Measurements from ENCODE around the gene FREM1.

Gene FREM1

DNA sequence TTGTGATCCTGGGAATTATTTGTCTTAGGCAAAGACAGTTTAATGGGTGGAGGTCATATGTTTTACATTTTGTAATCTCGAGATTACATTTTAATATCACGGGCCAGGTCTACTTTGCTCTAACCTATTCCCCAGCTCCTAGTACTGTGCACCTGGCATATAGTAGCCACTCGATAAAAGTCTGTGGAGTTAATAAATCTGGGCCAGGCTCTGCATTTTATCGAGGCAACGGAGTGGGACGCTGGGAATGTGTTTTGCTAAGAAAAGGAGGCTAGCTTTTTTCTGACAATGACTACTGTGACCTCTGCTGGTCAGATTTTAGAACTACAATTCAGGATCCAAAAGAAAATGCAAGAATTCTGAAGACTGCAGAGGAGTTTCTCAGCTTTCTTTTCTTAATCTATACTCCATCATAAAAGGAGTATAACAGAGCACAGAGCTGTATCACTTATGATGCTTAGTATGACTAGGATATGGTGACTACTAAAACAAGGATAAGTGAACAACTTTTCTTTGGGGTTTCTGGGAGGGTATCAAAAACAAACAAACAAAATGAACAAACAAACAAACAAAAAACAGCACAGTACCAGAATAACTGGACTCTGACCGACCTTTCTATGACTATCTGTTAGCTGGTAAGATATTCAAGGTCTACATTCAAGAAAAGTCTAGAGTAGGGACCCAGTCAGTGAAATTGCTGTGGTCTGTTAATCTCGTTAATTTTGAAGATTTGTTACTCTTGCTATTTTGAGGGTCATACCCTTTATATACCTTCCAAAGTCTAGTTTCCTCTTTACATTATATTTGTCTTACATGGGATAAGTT lies 141.6 kb downstream of the FREM1 start:
- Histone ChIP-seq H3K14ac (ENCODE audit: low read length) (no peak overlapping the region), H3K27ac (replicated peaks; ENCODE audit: low read length) (no peak overlapping the region), H2BK120ac (ENCODE audit: low read depth, low read length) (no peak overlapping the region), H2BK15ac (ENCODE audit: low read length) (no peak overlapping the region), H2BK12ac (ENCODE audit: low read length) (no peak overlapping the region), H3K9me3 (replicated peaks in 1 of 2; ENCODE audit: control insufficient read depth in 2 of 2, insufficient read depth in 1 of 2, low read depth in 1 of 2, low read length in 2 of 2) (no peaks in the 10 kb centered on the region), H3K4ac (ENCODE audit: low read length) (no peak overlapping the region), H2AFZ (ENCODE audit: low read length) (no peak overlapping the region), H4K8ac (ENCODE audit: low read depth, low read length) (no peak overlapping the region), H2BK5ac (ENCODE audit: low read length) (no peak overlapping the region), H4K91ac (ENCODE audit: low read depth, low read length, poor library complexity) (no peak overlapping the region), H2AK5ac (ENCODE audit: low read depth, low read length) (no peak overlapping the region), H3K27me3 (ENCODE audit: control insufficient read depth in 3 of 3, insufficient read depth in 3 of 3, low read depth in 1 of 3, low read length in 3 of 3) (no peaks in the 10 kb centered on the region), H3K79me1 (ENCODE audit: low read depth, low read length) (no peaks in the 10 kb centered on the region), H3K4me2 (ENCODE audit: insufficient read depth, low read length, poor library complexity, severe bottlenecking) (no peak overlapping the region), H3K4me1 (ENCODE audit: control insufficient read depth in 2 of 2, insufficient read depth in 1 of 2, low read depth in 1 of 2, low read length in 2 of 2) (no peaks in the 10 kb centered on the region), H3K9ac (ENCODE audit: low read depth, low read length, poor library complexity) (no peak overlapping the region), H3K36me3 (replicated peaks in 1 of 2; ENCODE audit: control insufficient read depth in 2 of 2, insufficient read depth in 2 of 2, low read length in 2 of 2) (peaks cover 0 to 94% of the 10 kb centered on the region in 2 donors), H3K4me3 (ENCODE audit: low read length in 2 of 2) (no peak overlapping the region), H3K18ac (ENCODE audit: low read length) (no peak overlapping the region), H3K23ac (ENCODE audit: low read depth, low read length, poor library complexity) (no peak overlapping the region)
- DNase-seq (ENCODE audit: low spot score) = peak; percentile 63
- no CpG with 5 or more reads among the region's 8 CpGs for WGBS, 2 donors (ENCODE audit: extremely low coverage in 2 of 2, insufficient read length in 2 of 2, insufficient replicate concordance in 1 of 2)

DNA sequence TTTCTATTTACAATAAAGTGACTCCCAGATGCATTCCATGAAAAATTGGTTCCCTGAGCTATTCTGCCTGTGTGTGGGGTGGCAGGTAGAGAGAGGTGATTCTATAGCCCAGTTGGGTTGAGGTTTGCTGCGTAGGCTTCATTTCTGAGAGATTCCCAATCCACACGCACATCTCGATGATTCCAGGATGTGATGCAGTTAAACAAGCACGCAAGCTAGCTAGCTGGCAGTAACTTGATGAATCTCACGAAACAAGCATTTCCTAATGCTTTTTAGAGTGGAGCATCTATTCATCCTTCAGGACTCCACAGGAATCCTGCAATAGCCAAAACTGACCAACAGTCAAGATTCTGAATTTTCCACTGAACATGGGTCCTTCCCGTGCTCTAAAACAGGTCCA lies 143.9 kb downstream of the FREM1 start:
- Histone ChIP-seq H3K9ac (ENCODE audit: low read depth, low read length, poor library complexity) (no peak overlapping the region), H3K4me1 (ENCODE audit: control insufficient read depth in 2 of 2, insufficient read depth in 1 of 2, low read depth in 1 of 2, low read length in 2 of 2) (no peaks in the 10 kb centered on the region), H2AK5ac (ENCODE audit: low read depth, low read length) (no peak overlapping the region), H3K9me3 (replicated peaks in 1 of 2; ENCODE audit: control insufficient read depth in 2 of 2, insufficient read depth in 1 of 2, low read depth in 1 of 2, low read length in 2 of 2) (no peaks in the 10 kb centered on the region), H4K8ac (ENCODE audit: low read depth, low read length) (no peak overlapping the region), H3K23ac (ENCODE audit: low read depth, low read length, poor library complexity) (no peak overlapping the region), H3K4me2 (ENCODE audit: insufficient read depth, low read length, poor library complexity, severe bottlenecking) (no peak overlapping the region), H4K91ac (ENCODE audit: low read depth, low read length, poor library complexity) (no peak overlapping the region), H3K27me3 (ENCODE audit: control insufficient read depth in 3 of 3, insufficient read depth in 3 of 3, low read depth in 1 of 3, low read length in 3 of 3) (no peaks in the 10 kb centered on the region), H3K4me3 (ENCODE audit: low read length in 2 of 2) (no peak overlapping the region), H3K79me1 (ENCODE audit: low read depth, low read length) (no peaks in the 10 kb centered on the region), H2BK15ac (ENCODE audit: low read length) (no peak overlapping the region), H3K14ac (ENCODE audit: low read length) (no peak overlapping the region), H2BK120ac (ENCODE audit: low read depth, low read length) (no peak overlapping the region), H2BK5ac (ENCODE audit: low read length) (no peak overlapping the region), H2AFZ (ENCODE audit: low read length) (no peak overlapping the region), H3K36me3 (replicated peaks in 1 of 2; ENCODE audit: control insufficient read depth in 2 of 2, insufficient read depth in 2 of 2, low read length in 2 of 2) (peaks cover 0 to 94% of the 10 kb centered on the region in 2 donors), H3K27ac (replicated peaks; ENCODE audit: low read length) (no peak overlapping the region), H2BK12ac (ENCODE audit: low read length) (no peak overlapping the region), H3K4ac (ENCODE audit: low read length) (no peak overlapping the region), H3K18ac (ENCODE audit: low read length) (no peak overlapping the region)
- DNase-seq (ENCODE audit: low spot score) = no peak
- no CpG with 5 or more reads among the region's 6 CpGs for WGBS, 2 donors (ENCODE audit: extremely low coverage in 2 of 2, insufficient read length in 2 of 2, insufficient replicate concordance in 1 of 2)

DNA sequence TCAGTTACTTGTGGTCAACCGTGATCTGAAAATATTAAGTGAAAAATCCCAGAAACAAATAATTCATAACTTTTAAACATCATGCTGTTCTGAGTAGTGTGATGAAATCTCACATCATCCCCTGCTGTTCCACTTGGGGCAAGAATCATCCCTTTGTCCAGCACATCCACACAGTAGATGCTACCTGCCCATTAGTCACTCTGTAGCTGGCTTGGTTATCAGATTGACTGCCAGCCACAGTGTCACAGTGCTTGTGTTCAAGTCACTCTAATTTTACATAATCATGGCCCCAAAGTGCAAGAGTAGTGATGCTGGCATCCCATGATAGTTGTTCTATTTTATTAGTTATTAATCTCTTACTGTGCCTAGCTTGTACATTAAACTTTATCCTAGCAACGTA lies 148.6 kb downstream of the FREM1 start:
- no peaks in the 10 kb centered on the region for H3K27me3 ChIP-seq (ENCODE audit: control insufficient read depth in 3 of 3, insufficient read depth in 3 of 3, low read depth in 1 of 3, low read length in 3 of 3)
- no peak overlapping the region for H3K9ac ChIP-seq (ENCODE audit: low read depth, low read length, poor library complexity)
- no peaks in the 10 kb centered on the region for H3K4me1 ChIP-seq (ENCODE audit: control insufficient read depth in 2 of 2, insufficient read depth in 1 of 2, low read depth in 1 of 2, low read length in 2 of 2)
- no peak overlapping the region for H3K27ac ChIP-seq (replicated peaks; ENCODE audit: low read length)
- no peak overlapping the region for H3K4me2 ChIP-seq (ENCODE audit: insufficient read depth, low read length, poor library complexity, severe bottlenecking)
- H3K14ac ChIP-seq (ENCODE audit: low read length) = no peak overlapping the region
- no CpG with 5 or more reads among the region's 2 CpGs for WGBS, 2 donors (ENCODE audit: extremely low coverage in 2 of 2, insufficient read length in 2 of 2, insufficient replicate concordance in 1 of 2)
- H3K4ac ChIP-seq (ENCODE audit: low read length) = no peak overlapping the region
- DNase-seq (ENCODE audit: low spot score) = no peak
- H3K79me1 ChIP-seq (ENCODE audit: low read depth, low read length) = no peaks in the 10 kb centered on the region
- no peak overlapping the region for H4K8ac ChIP-seq (ENCODE audit: low read depth, low read length)
- H3K4me3 ChIP-seq (ENCODE audit: low read length in 2 of 2) = no peak overlapping the region
- no peak overlapping the region for H2AFZ ChIP-seq (ENCODE audit: low read length)
- no peak overlapping the region for H2BK120ac ChIP-seq (ENCODE audit: low read depth, low read length)
- no peak overlapping the region for H2BK15ac ChIP-seq (ENCODE audit: low read length)
- no peak overlapping the region for H2BK5ac ChIP-seq (ENCODE audit: low read length)
- peaks cover 0 to 94% of the 10 kb centered on the region in 2 donors for H3K36me3 ChIP-seq (replicated peaks in 1 of 2; ENCODE audit: control insufficient read depth in 2 of 2, insufficient read depth in 2 of 2, low read length in 2 of 2)
- no peaks in the 10 kb centered on the region for H3K9me3 ChIP-seq (replicated peaks in 1 of 2; ENCODE audit: control insufficient read depth in 2 of 2, insufficient read depth in 1 of 2, low read depth in 1 of 2, low read length in 2 of 2)
- no peak overlapping the region for H3K18ac ChIP-seq (ENCODE audit: low read length)
- no peak overlapping the region for H4K91ac ChIP-seq (ENCODE audit: low read depth, low read length, poor library complexity)
- H3K23ac ChIP-seq (ENCODE audit: low read depth, low read length, poor library complexity) = no peak overlapping the region
- no peak overlapping the region for H2AK5ac ChIP-seq (ENCODE audit: low read depth, low read length)
- no peak overlapping the region for H2BK12ac ChIP-seq (ENCODE audit: low read length)

DNA sequence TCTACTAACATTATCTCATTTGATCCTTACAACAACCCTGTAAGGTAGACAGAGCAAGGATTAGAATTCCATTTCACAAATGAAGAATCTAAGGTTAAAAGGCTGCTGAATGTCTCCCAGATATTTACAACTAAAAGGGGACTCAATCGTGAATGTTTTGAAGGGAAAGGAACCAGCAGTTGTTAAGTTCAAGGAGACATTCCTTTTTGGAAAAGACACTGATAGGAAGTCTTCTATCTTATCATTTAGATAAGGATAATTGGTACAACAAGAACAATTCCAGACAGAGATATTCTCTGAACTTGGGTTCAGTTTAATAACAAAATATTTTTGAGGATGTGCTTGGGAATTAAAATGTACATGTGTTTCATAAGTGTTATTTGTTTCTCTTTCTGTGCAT lies 150.2 kb downstream of the FREM1 start:
- Histone ChIP-seq H3K4me2 (ENCODE audit: insufficient read depth, low read length, poor library complexity, severe bottlenecking) (no peak overlapping the region), H3K79me1 (ENCODE audit: low read depth, low read length) (no peaks in the 10 kb centered on the region), H3K14ac (ENCODE audit: low read length) (no peak overlapping the region), H3K23ac (ENCODE audit: low read depth, low read length, poor library complexity) (no peak overlapping the region), H3K18ac (ENCODE audit: low read length) (no peak overlapping the region), H2AFZ (ENCODE audit: low read length) (no peak overlapping the region), H3K27me3 (ENCODE audit: control insufficient read depth in 3 of 3, insufficient read depth in 3 of 3, low read depth in 1 of 3, low read length in 3 of 3) (no peaks in the 10 kb centered on the region), H3K36me3 (replicated peaks in 1 of 2; ENCODE audit: control insufficient read depth in 2 of 2, insufficient read depth in 2 of 2, low read length in 2 of 2) (peaks cover 0 to 94% of the 10 kb centered on the region in 2 donors), H2BK12ac (ENCODE audit: low read length) (no peak overlapping the region), H2BK120ac (ENCODE audit: low read depth, low read length) (no peak overlapping the region), H2AK5ac (ENCODE audit: low read depth, low read length) (no peak overlapping the region), H3K4ac (ENCODE audit: low read length) (no peak overlapping the region), H3K9me3 (replicated peaks in 1 of 2; ENCODE audit: control insufficient read depth in 2 of 2, insufficient read depth in 1 of 2, low read depth in 1 of 2, low read length in 2 of 2) (no peaks in the 10 kb centered on the region), H3K4me1 (ENCODE audit: control insufficient read depth in 2 of 2, insufficient read depth in 1 of 2, low read depth in 1 of 2, low read length in 2 of 2) (no peaks in the 10 kb centered on the region), H3K4me3 (ENCODE audit: low read length in 2 of 2) (no peak overlapping the region), H4K91ac (ENCODE audit: low read depth, low read length, poor library complexity) (no peak overlapping the region), H2BK5ac (ENCODE audit: low read length) (no peak overlapping the region), H2BK15ac (ENCODE audit: low read length) (no peak overlapping the region), H3K27ac (replicated peaks; ENCODE audit: low read length) (no peak overlapping the region), H4K8ac (ENCODE audit: low read depth, low read length) (no peak overlapping the region), H3K9ac (ENCODE audit: low read depth, low read length, poor library complexity) (no peak overlapping the region)
- no peak for DNase-seq (ENCODE audit: low spot score)
- no CpG with 5 or more reads among the region's 1 CpG for WGBS, 2 donors (ENCODE audit: extremely low coverage in 2 of 2, insufficient read length in 2 of 2, insufficient replicate concordance in 1 of 2)

All from neuronal stem cell (in vitro differentiated cells).